GM18867 (cell line): ENCODE measurements around the gene CSN2.

Experiments
- ATAC-seq: cut with Tn5 transposase; IDR thresholded peaks from one replicate; pipeline ENCODE4 v1.9.1; 2021; ENCODE audit warnings: mild to moderate bottlenecking, moderate library complexity; ENCODE audit not compliant: unreplicated experiment

Gene CSN2

DNA sequence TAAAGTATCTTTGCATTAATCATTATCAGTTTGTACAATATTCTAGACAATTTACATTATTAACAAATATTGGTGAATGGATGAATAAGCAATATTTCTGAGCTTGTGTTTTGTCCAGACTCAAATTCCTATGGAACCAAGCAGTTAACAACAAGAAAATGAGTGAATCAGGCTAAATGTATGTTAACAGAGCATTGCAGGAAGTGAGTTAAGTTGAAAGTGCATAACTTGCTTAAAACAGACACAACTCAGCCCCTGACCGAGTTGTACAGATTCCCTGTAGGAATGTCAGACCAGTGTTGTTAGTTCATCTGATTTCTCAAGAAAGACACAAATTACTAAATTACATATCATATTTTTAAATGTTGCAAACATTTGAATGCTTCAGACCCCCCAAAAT is 58.4 kb downstream of the CSN2 start:
- no peak for ATAC-seq
